HT1080 (cell line): ENCODE results near the gene TRIM25. TPM values are rescaled to one million over a fixed set of nuclear protein-coding genes. Genes with fewer than 3 reads are reported as not detected.

Experiments
- DNase-seq: peaks from one replicate; pipeline ENCODE4 v3.0.0-alpha.2; 2015; ENCODE audit warnings: low read depth
- total RNA-seq: library from RNA; depleted of rRNA; stranded (reverse); fragments of >200 nt; shearing (Covaris generic); gene quantifications from 2 replicates; pipeline ENCODE4 v1.2.3, GENCODE V29; 2014

The TRIM25 gene
- total RNA-seq, 1 experiment from 2014 or later: 31.7 TPM

DNA sequence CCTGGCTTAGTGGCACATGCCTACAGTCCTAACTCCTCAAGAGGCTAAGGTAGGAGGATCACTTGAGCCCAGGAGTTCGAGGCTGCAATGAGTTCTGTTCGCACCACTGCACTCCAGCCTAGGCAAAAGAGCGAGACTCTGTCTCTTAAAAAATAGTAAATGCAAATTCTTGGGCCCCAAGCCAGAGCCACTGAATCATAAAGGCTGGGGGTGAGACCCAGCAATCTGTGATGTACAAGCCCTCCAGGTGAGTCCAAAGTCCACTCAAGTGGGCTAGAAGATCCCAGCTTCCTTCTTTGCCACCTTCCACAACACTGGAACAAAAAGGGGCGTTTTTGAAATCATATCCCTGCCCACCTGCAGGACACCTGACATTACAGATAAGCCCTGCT, 16.9 kb downstream of the TRIM25 start:
- no peak for DNase-seq

DNA sequence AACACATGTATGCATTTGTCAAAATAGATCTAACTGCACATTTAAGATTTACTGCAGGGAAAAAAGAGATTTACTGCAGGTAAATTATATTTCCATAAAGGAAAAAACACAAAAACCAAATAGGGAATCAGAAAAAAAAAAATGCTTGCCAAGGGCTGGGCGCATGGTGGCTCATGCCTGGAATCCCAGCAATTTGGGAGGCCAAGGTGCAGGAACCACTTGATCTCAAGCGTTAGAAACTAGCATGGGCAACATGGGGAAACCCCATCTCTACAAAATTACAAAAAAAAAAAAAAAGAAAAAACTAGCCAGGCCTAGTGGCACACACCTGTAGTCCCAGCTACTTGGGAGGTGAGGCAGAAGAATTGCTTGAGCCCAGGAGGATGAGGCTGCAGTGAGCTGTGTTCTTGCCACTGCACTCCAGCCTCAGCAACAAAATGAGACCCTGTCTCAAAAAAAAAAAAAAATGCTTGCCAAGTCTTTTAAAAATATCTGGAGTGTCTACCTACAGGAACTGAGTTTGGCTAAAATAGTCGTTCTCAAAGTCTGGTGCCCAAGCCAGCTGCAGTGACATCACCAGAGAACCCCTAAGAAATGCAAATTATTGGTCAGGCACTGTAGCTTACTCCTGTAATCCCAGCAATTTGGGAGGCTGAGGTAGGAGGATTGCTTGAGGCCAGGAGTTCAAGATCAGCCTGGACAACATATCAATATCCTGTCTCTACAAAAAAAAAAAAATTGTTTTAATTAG, 17.5 kb downstream of the TRIM25 start:
- no peak for DNase-seq

DNA sequence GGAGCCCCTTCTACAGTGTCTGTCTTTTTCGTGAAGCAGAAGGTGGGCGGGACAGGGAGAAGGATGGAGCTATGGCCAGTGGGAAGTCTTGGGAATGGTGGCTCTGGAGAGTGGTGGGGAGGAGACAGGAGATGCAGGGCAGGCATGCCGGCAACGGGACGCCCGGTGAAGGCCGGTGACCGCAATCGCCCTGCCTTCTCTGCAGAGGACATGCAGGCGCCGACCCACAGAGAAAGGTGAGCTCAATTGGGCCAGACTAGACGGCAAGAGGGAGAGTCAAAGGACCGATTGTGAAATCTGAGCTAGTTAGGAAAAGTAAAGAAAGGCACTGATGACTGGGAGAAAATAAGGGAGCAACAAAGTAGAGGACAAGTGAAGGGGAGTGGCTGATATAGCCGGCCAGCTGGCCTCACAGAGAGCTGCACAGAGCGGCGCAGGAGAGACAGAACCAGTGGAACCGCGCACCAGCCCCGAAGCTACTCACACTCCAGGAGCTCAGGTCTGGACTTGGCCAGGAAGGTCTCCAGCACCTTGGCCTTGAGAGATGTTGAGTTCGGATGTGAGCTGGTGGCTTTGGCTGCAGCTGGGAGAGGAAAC, 18.9 kb downstream of the TRIM25 start:
- no peak for DNase-seq

DNA sequence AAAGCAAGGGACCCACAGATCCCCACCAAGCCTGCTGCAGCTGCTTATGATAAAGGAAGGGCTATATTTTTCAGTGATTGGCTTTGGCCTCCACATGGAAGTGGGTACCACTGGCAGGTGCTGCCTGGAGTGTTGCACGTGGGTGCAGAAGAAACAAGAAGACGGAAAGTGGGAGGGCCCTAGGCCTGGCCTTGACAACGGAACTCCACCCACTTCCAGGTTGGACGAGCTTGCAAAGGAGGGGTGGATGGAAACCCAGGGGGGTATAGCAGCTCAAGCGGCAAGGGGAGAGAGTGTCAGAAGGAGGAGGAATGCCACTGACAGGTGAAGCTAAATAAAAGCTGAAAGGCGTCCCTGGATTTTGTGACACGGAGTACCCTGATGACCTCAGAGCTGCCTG, 20.3 kb downstream of the TRIM25 start:
- DNase-seq: no peak

DNA sequence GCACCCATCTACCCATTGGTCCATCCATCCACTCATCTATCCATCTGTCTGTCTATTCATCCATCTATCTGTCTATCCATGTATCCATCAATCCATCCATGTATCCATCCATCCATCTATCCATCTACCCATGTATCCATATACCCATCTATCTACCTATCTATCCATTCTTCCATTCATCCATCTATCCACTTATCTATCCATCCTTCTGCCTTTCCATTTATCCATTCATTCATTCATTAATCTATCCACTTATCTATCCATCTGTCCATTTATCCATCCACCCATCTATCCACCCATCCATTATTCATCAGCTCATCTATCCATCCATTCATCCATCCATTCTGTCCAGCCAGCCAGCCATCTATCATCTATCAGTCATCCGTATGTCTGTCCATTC, 21.5 kb downstream of the TRIM25 start:
- DNase-seq: no peak

DNA sequence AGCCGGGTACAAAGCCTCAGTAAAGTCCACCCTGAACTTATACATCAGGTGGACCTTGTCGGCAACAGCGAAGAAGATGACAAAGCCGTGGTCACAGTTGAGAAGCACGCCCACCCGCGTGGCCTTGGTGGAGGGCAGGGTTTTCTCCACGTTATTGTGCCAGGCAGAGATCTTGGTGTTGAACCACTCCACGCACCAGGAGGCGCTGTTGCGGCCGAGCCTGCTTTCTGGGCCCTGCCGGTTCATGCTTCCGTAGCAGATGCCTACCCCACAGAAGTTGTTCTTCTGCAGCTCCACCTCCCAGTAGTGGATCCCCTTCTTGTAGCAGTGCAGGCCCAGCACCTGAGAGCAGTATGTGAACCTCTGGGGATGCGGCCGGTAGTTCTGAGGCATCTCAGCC, 22.1 kb downstream of the TRIM25 start:
- DNase-seq: no peak

DNA sequence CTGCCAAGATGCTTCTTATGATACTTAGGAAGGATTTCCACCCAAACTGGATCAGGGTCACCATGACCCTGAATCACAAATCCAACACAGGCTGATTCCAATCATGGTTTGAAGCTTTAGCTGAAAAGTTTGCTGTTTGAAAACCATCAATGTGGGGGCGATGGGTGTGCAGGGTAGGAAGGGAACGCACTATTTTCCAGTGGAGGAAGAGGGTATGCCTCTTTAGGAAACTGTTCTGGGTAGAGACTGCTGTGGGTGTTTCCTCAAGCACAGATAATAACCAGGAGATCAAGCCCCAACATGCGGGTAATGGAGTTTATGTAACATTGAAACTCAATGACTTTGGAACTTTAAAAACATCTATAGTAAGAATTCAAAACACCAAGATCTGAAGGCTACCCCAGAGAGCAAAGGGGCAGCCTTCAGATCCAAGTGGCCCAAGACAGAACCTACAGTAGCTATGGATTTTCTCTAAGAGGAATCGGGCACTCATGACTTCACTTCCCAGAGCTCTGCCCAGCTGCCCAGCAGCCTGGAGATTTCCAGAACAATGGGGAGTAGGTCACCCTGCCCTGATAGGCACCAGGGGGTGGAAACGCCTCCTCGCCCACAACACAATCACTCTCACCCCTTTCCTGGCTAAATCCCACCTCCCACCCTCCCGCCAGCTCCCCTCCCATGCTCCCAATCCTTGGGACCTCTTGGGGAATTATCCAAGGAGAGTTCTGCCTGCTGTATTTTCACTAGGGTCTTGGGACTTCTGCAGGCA, 22.8 kb downstream of the TRIM25 start:
- DNase-seq: no peak

DNA sequence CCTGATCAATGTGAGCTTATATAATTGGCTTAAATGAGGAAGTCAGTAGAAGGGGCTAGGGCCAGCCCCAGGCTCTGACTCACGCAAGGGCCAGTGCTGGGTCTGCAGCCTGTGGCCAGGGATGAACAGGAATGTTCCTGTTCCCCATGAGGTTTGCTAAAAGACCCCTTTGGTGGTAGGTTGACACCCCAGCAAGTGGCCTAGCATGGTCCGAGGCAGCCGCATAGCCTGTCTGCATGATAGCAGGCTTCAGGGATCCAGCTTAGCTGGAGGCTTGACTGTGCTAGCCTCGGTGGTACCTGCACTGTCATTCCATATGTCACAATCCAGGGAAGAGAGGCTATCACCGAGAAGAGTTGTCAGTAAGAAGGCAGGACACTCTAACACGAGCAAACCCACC, 23.5 kb downstream of the TRIM25 start:
- no peak for DNase-seq

DNA sequence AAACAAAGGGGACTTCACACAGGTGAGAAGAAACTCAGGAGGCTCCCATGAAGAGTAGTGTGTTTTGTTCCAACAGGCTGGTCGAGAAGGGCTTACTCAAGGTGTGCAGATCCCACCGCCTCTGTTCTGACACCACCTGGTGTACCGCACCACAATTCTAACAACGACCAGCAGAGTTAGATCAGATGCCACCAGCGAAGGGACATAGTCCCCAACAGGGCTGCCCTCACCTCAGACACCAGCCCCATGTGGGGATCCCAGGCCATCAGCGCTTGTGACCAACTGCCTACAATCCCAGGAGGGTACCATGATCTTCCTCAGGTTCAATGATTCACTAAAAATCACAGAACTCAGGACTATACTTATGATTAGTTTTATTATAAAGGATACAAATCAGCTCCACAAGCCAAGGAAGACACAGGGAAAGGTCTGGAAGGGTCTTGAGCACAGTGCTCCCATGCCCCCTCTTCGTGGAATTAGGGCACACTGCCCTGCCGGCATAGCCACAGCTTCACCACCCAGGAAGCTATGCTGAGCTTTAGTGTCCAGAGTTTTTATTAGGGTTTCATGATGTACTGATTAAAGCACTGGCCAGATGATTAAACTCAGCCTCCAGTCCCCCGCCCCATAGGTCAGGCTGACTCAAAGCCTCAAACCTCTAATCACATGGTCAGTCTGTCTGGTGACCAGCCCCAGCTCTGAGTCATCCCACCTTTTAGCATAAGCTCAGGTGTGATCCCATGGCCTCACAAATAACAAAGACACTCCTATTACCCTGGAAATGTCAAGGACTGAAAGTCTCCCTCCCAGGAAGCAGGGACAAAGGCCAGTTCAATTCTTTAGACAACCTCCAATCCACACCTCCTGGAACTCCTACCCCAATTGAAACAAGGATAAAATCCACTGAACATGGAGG, 26.0 kb downstream of the TRIM25 start:
- DNase-seq: peak; percentile 50

DNA sequence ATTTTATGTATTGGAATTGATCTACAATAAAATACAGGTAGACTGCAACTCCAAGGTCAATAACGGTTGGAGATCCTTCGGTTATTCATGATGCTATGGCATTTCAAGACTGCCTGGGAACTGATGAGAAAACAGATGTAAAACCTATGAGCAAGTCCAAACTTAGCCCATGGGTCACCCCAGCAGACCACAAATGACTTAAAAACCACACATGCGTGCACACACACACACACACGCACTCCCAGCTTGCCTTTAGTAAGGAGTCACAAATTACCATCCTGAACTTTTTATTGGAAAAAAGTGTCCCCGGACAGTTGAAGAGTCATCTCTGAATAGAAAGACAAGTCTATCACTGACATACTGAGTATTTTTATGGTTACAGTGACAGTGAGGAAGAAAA, 26.7 kb downstream of the TRIM25 start:
- no peak for DNase-seq

DNA sequence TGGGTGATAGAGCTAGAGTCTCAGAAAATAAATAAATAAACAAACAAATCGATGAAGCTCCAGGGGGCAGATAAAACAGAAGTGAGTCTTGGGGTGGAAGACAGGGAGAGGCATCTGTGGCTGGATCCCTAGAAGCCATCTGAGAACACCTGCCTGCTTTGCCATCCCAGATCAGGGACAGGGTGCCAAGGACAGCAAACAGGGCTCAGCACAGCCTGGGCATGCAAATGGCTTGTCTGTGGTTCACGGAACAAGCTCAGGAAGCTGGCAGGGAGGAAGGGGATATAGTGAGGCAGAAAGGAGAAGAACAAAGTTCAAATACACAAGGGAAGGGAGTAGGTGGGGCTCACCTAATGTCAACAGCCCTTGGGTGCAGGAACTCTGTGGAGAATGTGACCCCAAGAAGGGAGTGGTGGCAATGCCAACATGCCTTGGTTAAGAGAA, 27.5 kb downstream of the TRIM25 start:
- DNase-seq: no peak

DNA sequence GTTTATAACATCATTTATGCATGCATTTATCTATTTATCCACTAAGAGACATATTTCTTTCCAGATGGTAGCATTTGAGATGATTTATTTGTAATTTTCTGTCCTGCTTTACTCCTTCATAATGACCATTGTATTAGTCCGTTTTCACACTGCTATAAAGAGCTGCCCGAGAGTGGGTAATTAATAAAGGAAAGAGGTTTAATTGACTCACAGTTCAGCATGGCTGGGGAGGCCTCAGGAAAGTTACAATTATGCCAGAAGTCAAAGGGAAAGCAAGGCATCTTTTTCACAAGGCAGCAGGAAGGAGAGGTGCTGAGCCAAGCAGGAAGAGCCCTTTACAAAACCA, 28.6 kb downstream of the TRIM25 start:
- DNase-seq: no peak

DNA sequence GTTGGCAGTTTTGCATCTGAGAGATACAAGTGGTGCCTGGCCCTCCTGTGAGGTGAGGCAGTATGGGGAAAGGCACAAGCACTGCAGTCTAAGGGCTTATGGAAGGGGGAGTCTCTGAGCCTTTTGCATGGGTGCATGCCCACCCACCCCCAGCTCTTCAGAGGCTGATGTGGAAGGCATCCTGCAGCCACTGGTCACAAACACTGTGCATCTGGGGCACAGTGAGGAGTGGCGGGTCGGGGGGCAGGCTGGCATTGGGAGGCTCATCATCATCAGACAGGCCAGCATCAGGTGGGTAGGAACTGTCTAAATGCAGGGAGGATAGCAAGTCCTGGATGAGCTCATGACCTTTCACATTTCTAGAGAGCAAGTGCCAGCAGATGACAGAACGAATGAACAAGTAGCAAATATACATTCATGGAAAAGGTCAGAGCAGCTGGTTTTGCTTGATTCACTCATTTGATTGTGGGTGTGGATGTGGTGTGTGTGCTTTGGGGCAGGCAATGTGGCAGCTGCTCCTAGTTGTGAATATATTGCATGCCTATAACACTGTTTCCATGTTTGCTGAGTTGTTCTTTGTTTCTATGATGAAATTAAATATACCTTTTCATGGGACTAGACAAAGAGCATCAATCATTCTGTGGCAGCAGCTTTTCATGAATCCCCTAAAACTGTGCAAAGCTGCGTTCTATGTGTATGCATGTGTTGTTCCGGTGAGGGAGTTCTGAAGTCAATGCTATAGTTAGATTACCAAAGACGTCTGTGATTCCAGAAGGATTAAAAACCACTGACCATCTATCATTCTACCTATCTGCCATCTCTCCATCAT, 29.2 kb downstream of the TRIM25 start:
- DNase-seq: no peak

DNA sequence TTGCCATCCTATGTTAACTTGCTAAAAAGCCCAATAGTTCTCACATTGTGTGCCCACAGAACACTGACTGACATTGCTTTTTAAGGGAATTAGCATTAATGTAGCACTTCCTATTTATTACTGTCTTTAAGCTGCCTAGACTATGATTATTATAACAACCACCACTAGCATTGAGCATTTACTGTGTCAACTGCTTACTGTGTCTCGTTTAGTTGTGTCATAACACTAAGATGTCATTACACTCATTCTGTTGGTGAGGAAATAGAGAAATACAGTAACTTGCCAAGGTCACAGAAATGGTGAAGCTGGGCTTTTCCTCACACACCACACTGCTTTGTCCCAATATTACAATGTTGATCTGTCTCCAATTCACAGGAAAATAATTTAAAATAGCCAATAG, 30.2 kb downstream of the TRIM25 start:
- no peak for DNase-seq

DNA sequence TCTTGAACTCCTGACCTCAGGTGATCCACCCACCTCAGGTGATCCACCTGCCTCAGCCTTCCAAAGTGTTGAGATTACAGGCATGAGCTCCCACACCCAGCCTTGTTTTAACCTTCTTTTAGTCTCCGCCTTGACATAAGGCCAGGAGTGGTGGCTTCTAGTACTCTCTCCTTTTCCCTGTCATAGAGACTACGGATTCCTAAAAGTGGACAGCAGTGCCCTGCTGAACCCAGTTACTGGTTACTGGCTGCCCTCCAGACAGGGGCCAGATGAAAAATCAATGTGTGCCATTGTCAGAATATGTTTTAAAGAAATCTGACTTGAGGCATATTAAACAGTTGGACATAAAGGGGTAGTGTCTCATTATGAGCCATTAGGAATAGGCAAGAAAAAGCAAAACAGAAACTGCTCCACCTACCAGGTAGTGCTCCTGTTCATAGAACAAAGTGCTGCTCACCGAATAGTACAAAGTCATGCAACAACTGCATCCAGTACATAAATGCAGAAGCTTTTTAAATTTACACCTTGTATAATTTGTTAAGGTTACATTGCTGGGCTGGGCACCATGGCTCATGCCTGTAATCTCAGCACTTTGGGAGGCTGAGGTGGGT, 32.1 kb downstream of the TRIM25 start:
- DNase-seq: no peak

DNA sequence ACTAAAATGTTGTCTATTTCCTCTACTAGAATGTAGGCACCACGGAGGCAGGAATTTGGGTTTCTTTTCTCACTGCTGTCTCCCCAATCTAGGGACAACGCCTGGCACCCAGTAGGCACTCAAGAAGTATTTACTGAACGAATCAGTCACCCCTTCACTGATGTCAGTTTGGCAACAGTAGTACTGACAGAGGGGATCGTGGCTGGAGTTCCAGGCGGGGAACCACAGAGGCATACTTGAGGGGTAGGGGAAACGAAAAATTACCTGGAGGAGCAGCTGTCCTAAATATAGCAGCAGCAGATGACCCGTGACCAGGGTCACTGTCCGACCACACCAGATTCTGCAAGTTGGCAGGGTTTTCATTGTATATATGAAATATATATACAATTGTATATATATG, 33.3 kb downstream of the TRIM25 start:
- no peak for DNase-seq

DNA sequence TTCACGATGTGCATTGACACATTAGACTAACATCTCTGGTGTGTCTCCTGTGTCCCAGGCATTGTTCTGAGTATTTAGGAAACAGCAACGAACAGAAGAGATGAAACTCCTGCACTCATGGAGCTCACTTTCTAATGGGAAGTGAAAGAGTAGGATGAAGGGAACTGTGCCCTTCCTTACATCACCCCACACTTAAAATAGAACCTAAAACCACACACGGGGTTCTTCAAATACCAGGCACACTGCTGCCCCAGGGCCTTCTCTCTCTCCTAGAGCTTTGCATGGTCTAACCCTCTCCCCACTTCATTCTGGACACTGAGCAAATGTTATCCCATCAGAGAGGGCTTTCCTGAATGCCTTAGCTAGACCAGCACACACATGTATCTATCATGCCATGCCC, 33.7 kb downstream of the TRIM25 start:
- no peak for DNase-seq

DNA sequence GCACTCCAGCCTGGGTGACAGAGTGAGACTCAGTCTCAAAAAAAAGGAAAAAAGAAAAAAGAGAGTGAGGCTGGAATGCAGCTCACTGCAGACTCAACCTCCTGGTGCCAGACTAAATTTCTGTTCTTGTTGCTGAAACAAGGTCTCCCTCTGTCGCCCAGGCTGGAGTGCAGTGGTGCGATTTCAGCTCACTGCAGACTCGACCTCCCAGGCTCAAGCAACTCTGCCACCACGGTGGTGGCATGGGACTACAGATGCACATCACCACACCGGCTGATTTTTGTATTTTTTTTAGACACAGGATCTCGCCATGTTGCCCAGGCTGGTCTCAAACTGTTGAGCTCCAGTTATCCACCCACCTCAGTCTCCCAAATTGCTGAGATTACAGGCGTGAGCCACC, 34.6 kb downstream of the TRIM25 start:
- no peak for DNase-seq

DNA sequence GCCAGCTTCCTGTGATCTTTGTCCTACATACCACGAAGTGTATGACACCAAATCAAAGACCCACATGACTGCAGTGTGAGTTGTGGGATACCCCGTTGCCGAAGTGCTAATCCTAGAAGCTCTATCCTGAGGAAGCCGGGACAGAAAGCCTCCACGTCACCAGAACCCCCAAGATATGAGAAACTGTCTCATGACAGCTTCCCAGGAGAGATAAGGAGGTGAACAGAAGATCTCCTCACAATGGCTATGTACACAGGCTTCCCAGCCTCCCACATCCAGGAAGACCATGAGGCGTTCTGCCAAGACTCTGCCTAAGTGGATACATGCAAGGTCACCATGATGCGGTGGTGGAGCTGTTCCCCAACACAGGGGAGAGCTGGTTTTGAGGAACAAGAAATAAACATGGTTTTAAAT, 37.1 kb downstream of the TRIM25 start:
- no peak for DNase-seq

DNA sequence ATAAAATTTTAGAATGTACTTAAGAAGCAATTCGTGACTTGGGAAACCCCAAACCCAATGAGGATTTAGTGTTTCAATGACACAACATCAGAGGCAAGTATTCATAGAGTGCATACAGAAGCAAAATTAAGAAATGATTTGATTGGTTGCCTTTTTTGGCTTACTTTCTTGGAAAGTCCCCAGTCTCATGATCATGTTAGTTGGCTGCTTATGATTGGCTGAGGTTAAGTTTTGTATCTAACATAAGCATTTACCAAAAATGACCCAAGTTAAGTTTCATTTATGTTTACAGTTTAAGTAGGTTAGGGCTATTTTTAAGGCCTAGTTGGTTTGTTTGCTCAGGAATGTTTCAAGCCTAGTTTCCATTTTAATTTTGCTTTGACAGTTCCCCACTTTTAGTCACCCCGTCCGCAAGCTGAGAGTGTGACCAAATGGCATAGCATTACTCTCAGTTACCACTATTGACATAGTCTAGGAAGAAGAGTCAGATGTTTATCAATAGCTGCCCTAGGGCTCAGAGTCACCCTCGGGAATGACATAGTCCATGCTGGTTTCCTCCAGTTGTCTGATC, 43.7 kb downstream of the TRIM25 start:
- DNase-seq: no peak
